AG04449 (cell line): ENCODE data around the gene IRAK1BP1.
"Not testable (repeated sequence)": the region's sequence is repeated elsewhere in the genome, so short reads cannot be mapped to it uniquely, and the experiment has no call there.

Experiments
- CTCF ChIA-PET: fragments of 350-600 bp; formaldehyde crosslinking; extraction: SDS; loops from one replicate; lab custom pipeline; 2021; ENCODE audit warnings: antibody characterized with exemption; lab: Yijun Ruan, JAX
- POLR2A ChIA-PET: fragments of 400-600, 350-600 bp; formaldehyde crosslinking; extraction: SDS; loops from one replicate; lab custom pipeline; 2020; ENCODE audit warnings: antibody characterized with exemption, inconsistent platforms; lab: Yijun Ruan, JAX
- DNase-seq: peaks from one replicate; pipeline ENCODE4 v3.0.0-alpha.2; 2010; ENCODE audit warnings: low read depth, low spot score
- H3K4me3 ChIP-seq: 2 replicates; pipeline ENCODE4 v1.5.1; 2011; ENCODE audit warnings: low read depth, mild to moderate bottlenecking, control low read depth, low read length
- TF ChIP-seq, protein P1 (sequence below): IDR thresholded peaks from one replicate; pipeline ENCODE4 v1.5.1; 2011; ENCODE audit warnings: mild to moderate bottlenecking, moderate library complexity, low read length, control low read depth, inconsistent platforms; ENCODE audit not compliant: insufficient read depth; ENCODE audit errors: missing control alignments

The IRAK1BP1 gene

DNA sequence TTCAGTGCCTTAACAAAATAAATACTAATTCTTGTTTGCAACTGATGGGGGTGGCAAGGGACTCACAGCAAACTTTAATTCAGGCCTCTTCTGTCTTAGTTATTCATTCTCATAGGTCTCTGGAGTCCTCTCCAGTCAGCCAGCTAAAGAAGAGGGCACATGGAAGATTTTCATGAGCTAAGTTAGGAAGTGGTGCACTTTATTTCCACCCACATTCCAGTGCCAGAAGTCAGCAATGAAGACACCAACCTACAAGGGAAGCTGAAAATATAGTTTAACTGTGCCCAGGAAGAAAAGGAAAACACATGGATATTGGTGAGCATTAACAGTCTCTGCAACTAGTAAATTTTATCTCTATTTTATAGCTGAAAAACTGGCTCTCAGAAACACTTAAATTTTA lies 16.7 kb upstream of the IRAK1BP1 start:
- no peak overlapping the region for H3K4me3 ChIP-seq
- CTCF ChIA-PET = no interaction called here
- no peak for DNase-seq
- POLR2A ChIA-PET = no interaction called here
- TF ChIP-seq, protein P1, sequence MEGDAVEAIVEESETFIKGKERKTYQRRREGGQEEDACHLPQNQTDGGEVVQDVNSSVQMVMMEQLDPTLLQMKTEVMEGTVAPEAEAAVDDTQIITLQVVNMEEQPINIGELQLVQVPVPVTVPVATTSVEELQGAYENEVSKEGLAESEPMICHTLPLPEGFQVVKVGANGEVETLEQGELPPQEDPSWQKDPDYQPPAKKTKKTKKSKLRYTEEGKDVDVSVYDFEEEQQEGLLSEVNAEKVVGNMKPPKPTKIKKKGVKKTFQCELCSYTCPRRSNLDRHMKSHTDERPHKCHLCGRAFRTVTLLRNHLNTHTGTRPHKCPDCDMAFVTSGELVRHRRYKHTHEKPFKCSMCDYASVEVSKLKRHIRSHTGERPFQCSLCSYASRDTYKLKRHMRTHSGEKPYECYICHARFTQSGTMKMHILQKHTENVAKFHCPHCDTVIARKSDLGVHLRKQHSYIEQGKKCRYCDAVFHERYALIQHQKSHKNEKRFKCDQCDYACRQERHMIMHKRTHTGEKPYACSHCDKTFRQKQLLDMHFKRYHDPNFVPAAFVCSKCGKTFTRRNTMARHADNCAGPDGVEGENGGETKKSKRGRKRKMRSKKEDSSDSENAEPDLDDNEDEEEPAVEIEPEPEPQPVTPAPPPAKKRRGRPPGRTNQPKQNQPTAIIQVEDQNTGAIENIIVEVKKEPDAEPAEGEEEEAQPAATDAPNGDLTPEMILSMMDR = no peak

DNA sequence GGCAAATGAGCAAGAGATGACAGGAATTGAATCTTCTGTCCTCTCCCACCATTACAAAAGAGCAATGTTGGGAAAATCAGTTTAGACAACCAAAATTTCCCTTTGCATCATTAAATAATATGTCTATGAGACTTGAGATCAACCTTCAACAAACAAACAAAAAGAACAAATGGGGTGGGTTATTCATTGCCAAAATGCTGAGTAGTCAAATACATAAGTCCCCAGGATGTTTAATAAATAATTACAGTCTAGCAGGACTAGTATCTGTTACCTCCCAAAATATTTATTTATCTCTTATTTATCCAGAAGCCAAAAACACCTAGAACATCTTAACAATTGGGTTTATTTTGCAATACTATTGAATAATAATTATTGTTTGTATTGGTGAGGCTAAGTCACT lies 16.2 kb upstream of the IRAK1BP1 start:
- ChIA-PET CTCF (no interaction called here), POLR2A (no interaction called here)

DNA sequence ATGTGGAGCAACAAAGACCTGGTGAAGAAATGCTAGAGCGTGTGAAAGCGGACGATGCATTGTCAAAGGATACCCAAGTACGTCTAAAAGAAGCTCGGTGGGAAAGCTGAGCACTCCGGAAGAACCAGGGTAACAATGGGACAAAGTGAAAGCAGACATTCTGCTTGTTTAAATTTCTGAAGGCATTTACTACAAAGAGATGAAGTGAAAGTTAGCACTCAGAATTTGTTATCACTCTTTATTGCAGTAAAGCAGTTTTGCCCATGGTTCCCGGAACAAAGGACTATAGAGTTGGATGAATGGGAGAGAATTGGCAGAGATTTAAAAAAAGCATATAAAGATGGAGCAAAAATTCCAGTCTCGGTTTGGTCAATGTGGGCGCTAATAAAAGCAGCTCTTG lies 12.8 kb upstream of the IRAK1BP1 start:
- TF ChIP-seq, protein P1 = no peak
- POLR2A ChIA-PET = no interaction called here
- CTCF ChIA-PET = no interaction called here
- H3K4me3 ChIP-seq = no peak overlapping the region
- DNase-seq = no peak

More for the DNA sequence above, 16.2 kb upstream of the IRAK1BP1 start:
- TF ChIP-seq, protein P1 = no peak
- DNase-seq = no peak
- H3K4me3 ChIP-seq = no peak overlapping the region

DNA sequence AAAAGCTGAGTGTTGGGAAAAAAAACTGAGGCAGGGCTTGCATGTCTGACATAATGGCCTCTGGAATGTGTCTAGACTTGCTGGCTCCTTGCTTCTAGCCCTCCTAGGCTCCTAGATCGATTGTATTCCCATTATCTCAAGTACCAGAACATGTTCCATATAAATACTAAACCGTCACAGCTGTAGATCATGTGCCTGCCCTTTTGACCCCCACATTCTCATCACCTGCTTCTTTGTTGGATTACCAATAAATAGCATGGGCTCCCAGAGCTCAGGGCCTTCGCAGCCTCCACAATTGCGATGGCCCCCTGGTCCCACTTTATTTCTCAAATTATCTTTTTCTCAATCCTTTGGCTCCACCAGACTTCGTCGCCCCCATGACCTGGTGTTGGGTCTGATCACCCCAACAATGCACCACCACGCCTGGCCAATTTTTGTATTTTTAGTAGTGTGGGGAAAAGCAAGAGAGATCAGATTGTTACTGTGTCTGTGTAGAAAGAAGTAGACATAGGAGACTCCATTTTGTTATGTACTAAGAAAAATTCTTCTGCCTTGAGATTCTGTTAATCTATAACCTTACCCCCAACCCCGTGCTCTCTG lies 8.9 kb upstream of the IRAK1BP1 start:
- POLR2A ChIA-PET, CTCF ChIA-PET, DNase-seq, H3K4me3 ChIP-seq: not testable (repeated sequence)

DNA sequence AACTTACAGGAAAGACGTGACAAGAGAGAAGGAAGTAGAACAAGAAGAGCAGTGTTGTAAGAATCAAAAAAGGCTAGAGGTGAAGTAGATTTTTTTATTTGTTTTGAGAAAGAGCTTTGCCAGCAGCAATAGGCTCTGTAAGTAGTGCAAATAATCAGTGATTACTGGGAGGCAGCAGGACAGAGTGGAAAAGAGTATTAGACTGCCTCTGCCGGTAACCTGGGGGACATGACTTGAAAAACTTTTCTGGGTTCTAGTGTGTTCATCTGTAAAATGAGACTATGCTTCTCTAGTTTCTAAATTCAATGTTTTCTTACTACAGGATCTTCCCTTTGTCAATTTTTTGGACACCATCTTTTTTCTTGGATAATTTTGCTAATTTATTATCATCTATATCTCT lies 5.8 kb upstream of the IRAK1BP1 start:
- ChIA-PET CTCF (no interaction called here), POLR2A (no interaction called here)
- TF ChIP-seq, protein P1 = no peak
- DNase-seq = no peak
- no peak overlapping the region for H3K4me3 ChIP-seq

DNA sequence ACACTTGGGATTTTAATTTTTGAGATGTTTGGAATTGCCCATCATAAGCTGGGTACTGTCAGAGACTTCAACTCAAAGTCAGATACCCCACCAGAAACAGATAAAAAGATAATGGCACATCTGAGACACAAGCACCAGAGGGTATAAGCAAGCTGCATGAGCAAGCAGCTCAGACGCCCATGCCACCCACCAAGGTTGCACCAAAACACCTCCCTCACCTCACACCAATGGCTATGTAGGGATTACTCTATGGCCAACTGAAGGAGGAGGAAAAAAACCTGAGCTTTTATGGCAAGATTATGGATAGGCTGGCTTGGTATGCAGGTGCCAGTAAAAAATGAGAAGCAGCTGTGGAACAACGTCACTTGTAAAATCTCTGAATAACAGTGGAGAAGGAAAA lies 3.8 kb upstream of the IRAK1BP1 start:
- TF ChIP-seq, protein P1 = no peak
- ChIA-PET POLR2A (no interaction called here), CTCF (interaction anchor here (1.4 kb wide), 1 partner anchor 11 kb away, joined by 3 read pairs; no protein-coding TSS in a partner anchor)
- no peak for DNase-seq
- no peak overlapping the region for H3K4me3 ChIP-seq

DNA sequence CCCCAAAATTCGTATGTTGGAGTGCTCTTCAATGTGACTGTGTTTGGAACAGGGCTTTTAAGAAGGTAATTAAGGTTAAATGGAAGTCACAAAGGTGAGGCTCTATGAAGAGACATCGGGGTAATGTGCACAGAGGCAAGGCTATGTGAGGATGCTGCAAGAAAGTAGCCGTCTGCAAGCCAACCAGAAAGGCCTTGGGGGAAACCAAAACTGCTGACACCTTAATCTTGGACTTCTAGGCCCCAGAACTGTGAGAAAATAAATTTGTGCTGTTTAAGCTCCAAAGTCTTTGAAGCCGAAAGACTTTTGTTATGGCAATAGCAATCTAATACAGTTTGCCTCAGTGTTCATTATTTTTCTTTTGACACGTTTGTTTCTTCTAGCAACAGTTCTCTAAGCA lies 2.4 kb upstream of the IRAK1BP1 start:
- DNase-seq = no peak
- ChIA-PET POLR2A (no interaction called here), CTCF (no interaction called here)
- H3K4me3 ChIP-seq = no peak overlapping the region
- TF ChIP-seq, protein P1 = no peak
